A673 (cell line): ENCODE data around the gene SIT1.

Experiments
- CTCF ChIP-seq: fragments of 300-800, 200-600 bp; sonication (generic); conservative IDR thresholded peaks from 2 replicates; pipeline ENCODE4 v1.5.1; 2017; ENCODE audit warnings: low read depth, mild to moderate bottlenecking, antibody characterized with exemption, low read length, moderate library complexity, mixed read lengths
- EZH2 ChIP-seq: fragments of 200-600 bp; sonication (generic); IDR thresholded peaks from 2 replicates; pipeline ENCODE4 v1.6.1; 2017; ENCODE audit warnings: borderline replicate concordance, low read depth, mild to moderate bottlenecking, mixed read lengths, antibody characterized with exemption, low read length; ENCODE audit not compliant: poor library complexity, severe bottlenecking

DNA sequence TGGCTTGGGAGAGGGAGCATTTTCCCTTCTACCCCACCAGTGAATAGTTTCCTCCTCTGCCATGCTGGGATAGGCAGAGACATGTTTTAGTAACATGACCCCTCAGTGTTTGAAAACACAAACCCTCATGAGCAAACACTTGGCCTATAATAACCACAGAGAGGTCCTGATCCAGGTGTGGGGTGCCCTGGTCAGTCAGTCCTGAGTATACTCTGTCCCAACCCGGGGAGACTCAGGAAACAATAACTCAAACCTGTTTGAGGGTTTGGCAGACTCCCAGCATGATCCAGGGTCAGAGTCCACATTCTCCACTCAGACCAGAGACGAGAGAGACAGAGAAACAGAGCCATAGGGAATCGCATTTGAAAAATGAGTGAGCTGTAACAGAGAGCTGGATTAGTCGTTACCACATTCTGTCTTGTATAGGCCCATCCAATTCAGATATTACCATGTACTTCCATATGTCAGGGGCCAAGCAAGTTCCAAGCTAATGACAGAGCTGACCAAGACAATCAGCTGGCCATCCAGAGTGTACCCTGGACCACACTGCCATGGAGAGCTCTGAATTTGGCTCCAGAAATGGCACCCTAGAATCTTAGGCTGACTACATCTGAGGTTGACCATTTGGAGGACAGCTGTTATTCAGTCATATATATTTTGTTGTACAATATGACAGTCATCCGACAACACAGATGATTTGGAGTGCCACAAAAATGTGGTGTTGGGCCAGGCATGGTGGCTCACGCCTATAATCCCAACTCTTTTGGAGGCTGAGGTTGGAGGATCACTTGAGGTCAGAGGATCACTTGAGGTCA lies 18.8 kb upstream of the SIT1 start:
- TF ChIP-seq CTCF (no peak), EZH2 (no peak)
